GM12891 (cell line): ENCODE data around the gene CES2.
"Not testable (repeated sequence)": the region's sequence is repeated elsewhere in the genome, so short reads cannot be mapped to it uniquely, and the experiment has no call there.

Source experiments
- DNase-seq: peaks from one replicate; pipeline ENCODE4 v3.0.0; 2011; ENCODE audit warnings: low spot score; ENCODE audit not compliant: insufficient read length
- FAIRE-seq: peaks from 2 replicates; lab custom pipeline; 2011; peaks lifted over from hg19 to GRCh38; lab: Jason Lieb, UNC
- PAX5 ChIP-seq: IDR thresholded peaks from 2 replicates; pipeline ENCODE4 v1.6.1; 2011; ENCODE audit warnings: low read length, moderate library complexity, mild to moderate bottlenecking; ENCODE audit not compliant: insufficient read depth, severe bottlenecking
- POLR2A ChIP-seq: IDR thresholded peaks from 2 replicates; pipeline ENCODE4 v1.6.1; 2011; ENCODE audit warnings: low read depth, low read length, control low read depth
- POLR2AphosphoS5 ChIP-seq: IDR thresholded peaks from 2 replicates; pipeline ENCODE4 v1.6.1; 2011; ENCODE audit warnings: low read depth, low read length, control low read depth
- POU2F2 ChIP-seq: IDR thresholded peaks from 2 replicates; pipeline ENCODE4 v1.6.1; 2011; ENCODE audit warnings: low read depth, mild to moderate bottlenecking, control low read depth, low read length, moderate library complexity
- SPI1 ChIP-seq: IDR thresholded peaks from 2 replicates; pipeline ENCODE4 v1.6.1; 2011; ENCODE audit warnings: low read depth, low read length, control low read depth
- TAF1 ChIP-seq: IDR thresholded peaks from 2 replicates; pipeline ENCODE4 v1.6.1; 2011; ENCODE audit warnings: low read depth, low read length, control low read depth

Gene CES2

DNA sequence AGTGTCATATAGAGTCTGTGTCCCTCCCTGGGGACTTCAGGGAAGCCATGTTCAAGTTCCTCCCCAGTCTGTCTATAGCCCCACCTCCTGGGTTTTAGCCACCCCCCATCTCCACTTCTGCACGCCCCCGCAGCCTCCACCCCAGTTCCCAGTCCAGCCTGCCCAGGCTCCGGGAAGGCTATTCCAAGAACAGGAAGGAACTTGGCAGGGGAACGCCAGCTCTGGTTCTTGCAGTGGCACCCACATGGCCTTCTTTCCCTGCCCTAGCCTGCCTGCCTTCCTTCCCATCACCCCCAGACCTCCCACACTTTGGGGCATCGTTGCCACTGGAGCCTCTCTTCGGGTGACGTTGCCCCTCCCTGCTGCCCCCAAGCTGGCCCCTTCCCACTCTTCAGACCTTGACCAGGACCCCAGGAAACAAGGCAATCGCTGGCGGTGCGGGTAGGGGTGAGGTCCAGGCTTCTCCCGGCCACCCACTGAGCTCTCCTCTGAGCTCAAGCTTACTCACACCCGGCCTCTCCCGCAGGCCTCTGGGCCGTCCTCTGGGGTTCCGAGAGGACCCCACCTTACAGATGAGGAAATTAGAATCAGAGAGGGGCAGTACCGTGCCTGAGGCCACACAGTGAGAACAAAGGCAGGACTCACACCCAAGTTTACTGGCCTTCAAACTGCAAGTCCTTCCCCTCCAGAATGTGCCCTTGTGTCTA, 43.8 kb downstream of the CES2 start:
- TF ChIP-seq POU2F2 (no peak), TAF1 (no peak), POLR2A (no peak), SPI1 (no peak), PAX5 (no peak), POLR2AphosphoS5 (no peak)
- DNase-seq (no peak), FAIRE-seq (no peak)

- TF ChIP-seq TAF1 (no peak), PAX5 (no peak), POLR2AphosphoS5 (no peak), POLR2A (no peak), SPI1 (no peak), POU2F2 (no peak)
- DNase-seq (no peak), FAIRE-seq (no peak)
Observed at GRCh38 chr16:66983033-66983432, 47.7 kb downstream of the CES2 start.

GRCh38 chr16:66984892-66985311, 49.6 kb downstream of the CES2 start:
- FAIRE-seq, result no peak
- no peak for DNase-seq
- TF ChIP-seq SPI1, result no peak
- TF ChIP-seq POU2F2, result no peak
- no peak for TF ChIP-seq POLR2A
- TF ChIP-seq TAF1, result no peak
- TF ChIP-seq PAX5, result no peak
- no peak for TF ChIP-seq POLR2AphosphoS5

GRCh38 chr16:66986559-66986958, 51.2 kb downstream of the CES2 start:
- FAIRE-seq, result no peak
- no peak for DNase-seq
- TF ChIP-seq TAF1, result no peak
- TF ChIP-seq POU2F2, result no peak
- TF ChIP-seq PAX5, result no peak
- TF ChIP-seq POLR2AphosphoS5, result no peak

GRCh38 chr16:66988197-66988788, 53.0 kb downstream of the CES2 start, which contains the start of gene CES4A:
CES4A (plus strand) TSS chr16:66988589; CDS start chr16:66988773, 184 bp downstream.
- TF ChIP-seq SPI1 (no peak), POLR2A (no peak), POU2F2 (no peak), TAF1 (no peak), POLR2AphosphoS5 (no peak), PAX5 (no peak)
- FAIRE-seq, result no peak
- DNase-seq, result no peak

DNA sequence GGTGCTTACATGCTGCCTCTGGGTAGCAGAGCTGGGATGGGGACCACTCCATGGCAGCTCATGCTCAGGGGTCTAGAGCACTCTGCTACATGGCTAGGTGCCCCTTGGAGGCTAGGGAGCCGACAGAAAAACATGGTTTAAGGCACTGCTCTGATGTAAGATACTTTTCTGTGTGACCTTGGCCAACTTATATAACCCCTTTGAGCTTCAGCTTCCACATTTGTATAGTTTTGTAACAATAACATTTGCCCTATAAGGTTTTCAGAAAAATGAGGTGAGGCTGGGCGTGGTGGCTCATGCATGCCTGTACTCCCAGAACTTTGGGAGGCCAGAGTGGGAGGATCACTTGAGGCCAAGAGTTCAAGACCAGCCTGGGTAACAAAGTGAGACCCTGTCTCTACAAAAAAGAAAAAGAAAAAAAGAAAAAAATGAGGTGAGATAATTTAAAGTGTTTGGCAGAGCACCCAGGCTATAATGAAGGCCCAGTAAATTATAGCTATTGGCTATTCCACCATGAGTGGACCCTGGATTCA, 56.3 kb downstream of the CES2 start:
- DNase-seq (no peak), FAIRE-seq (no peak)
- TF ChIP-seq PAX5, result no peak
- TF ChIP-seq POLR2AphosphoS5, result no peak
- no peak for TF ChIP-seq POLR2A
- no peak for TF ChIP-seq POU2F2
- TF ChIP-seq TAF1, result no peak
- TF ChIP-seq SPI1, result no peak

GRCh38 chr16:66993558-66993957, 58.2 kb downstream of the CES2 start:
- not testable (repeated sequence) for DNase-seq, FAIRE-seq
